Endothelial cell of umbilical vein (primary cell): ENCODE measurements around the gene AGBL4. TPM values are rescaled to one million over a fixed set of nuclear protein-coding genes. Genes with fewer than 3 reads are reported as not detected.

Experiments
- BruUV-seq: library from RNA; stranded (reverse); fragments of 400-500 nt; replicated peaks from 2 replicates; lab custom pipeline; 2021; lab: Mats Ljungman, UMichigan
- CTCF ChIA-PET: fragments of 300-600, 350-600 bp; sonication (Branson Sonifier 250); formaldehyde crosslinking; loops from one replicate; lab custom pipeline; 2021; ENCODE audit warnings: antibody characterized with exemption, inconsistent platforms; lab: Charles Lee
- POLR2A ChIA-PET: fragments of 300-600, 350-600 bp; sonication (Branson Sonifier 250); formaldehyde crosslinking; loops from one replicate; lab custom pipeline; 2021; ENCODE audit warnings: antibody characterized with exemption, inconsistent platforms; lab: Charles Lee
- DNase-seq: peaks from one replicate; pipeline ENCODE4 v3.0.0-alpha.2; 2011; ENCODE audit warnings: low read depth, low spot score
- FAIRE-seq: peaks from 2 replicates; lab custom pipeline; 2011; peaks lifted over from hg19 to GRCh38; lab: Jason Lieb, UNC
- H2AFZ ChIP-seq: 2 replicates; pipeline ENCODE4 v1.6.0; 2012; ENCODE audit warnings: low read depth, low read length, control low read depth, inconsistent platforms
- H3K27ac ChIP-seq: 2 replicates; pipeline ENCODE4 v1.5.1; 2011; ENCODE audit warnings: low read depth, mild to moderate bottlenecking, control low read depth, low read length, moderate library complexity; ENCODE audit not compliant: insufficient read depth
- H3K27me3 ChIP-seq, 2 experiments: 2 replicates each; pipeline versions ENCODE4 v1.6.0 to v1.6.1; 2011; ENCODE audit warnings: low read length in 2 of 2, mixed read lengths in 1 of 2; ENCODE audit not compliant: control insufficient read depth in 2 of 2, insufficient read depth in 2 of 2
- H3K36me3 ChIP-seq, 2 experiments: 2 replicates in 1 of 2; 3 replicates in 1 of 2; pipeline ENCODE4 v1.5.1; 2011; ENCODE audit warnings: low read length in 2 of 2, mild to moderate bottlenecking in 1 of 2, moderate library complexity in 1 of 2; ENCODE audit not compliant: control insufficient read depth in 2 of 2, insufficient read depth in 2 of 2; ENCODE audit errors: extremely low read depth in 1 of 2
- H3K4me1 ChIP-seq: 3 replicates; pipeline ENCODE4 v1.5.1; 2011; ENCODE audit warnings: mild to moderate bottlenecking, low read length; ENCODE audit not compliant: control insufficient read depth, insufficient read depth; ENCODE audit errors: extremely low read depth
- H3K4me2 ChIP-seq: 2 replicates; pipeline ENCODE4 v1.6.1; 2011; ENCODE audit warnings: low read length, control low read depth, mixed read lengths; ENCODE audit not compliant: insufficient read depth
- H3K4me3 ChIP-seq, 3 experiments: fragments of 200-600 bp in 1 of 3; sonication (generic), shearing (Covaris generic) in 1 of 3; replicated peaks in 1 of 3; 2 replicates each; pipeline ENCODE4 v1.5.1; 2011 to 2016; ENCODE audit warnings: control low read depth in 3 of 3, low read length in 3 of 3, mild to moderate bottlenecking in 2 of 3, inconsistent platforms in 1 of 3, low read depth in 1 of 3, moderate library complexity in 1 of 3; ENCODE audit not compliant: insufficient read depth in 1 of 3
- H3K79me2 ChIP-seq: 2 replicates; pipeline ENCODE4 v1.6.0; 2012; ENCODE audit warnings: low read length, inconsistent platforms; ENCODE audit not compliant: control insufficient read depth, insufficient read depth
- H3K9ac ChIP-seq: replicated peaks from 2 replicates; pipeline ENCODE3; 2011; ENCODE audit warnings: low read length, control low read depth; ENCODE audit not compliant: insufficient read depth; ENCODE audit errors: extremely low read depth
- H3K9me1 ChIP-seq: replicated peaks from 3 replicates; pipeline ENCODE4 v1.6.0; 2011; ENCODE audit warnings: mild to moderate bottlenecking, low read length; ENCODE audit not compliant: control insufficient read depth, insufficient read depth; ENCODE audit errors: extremely low read depth
- H3K9me3 ChIP-seq: replicated peaks from 2 replicates; pipeline ENCODE4 v1.5.1; 2012; ENCODE audit warnings: low read length, inconsistent platforms; ENCODE audit not compliant: control insufficient read depth, insufficient read depth
- H4K20me1 ChIP-seq: replicated peaks from 2 replicates; pipeline ENCODE3; 2011; ENCODE audit warnings: mild to moderate bottlenecking, low read length; ENCODE audit not compliant: control insufficient read depth, insufficient read depth; ENCODE audit errors: extremely low read depth
- EZH2 ChIP-seq: IDR thresholded peaks from 2 replicates; pipeline ENCODE4 v1.6.1; 2012; ENCODE audit warnings: borderline replicate concordance, low read depth, mild to moderate bottlenecking, moderate library complexity, low read length, inconsistent platforms; ENCODE audit not compliant: severe bottlenecking
- FOS ChIP-seq: IDR thresholded peaks from 2 replicates; pipeline ENCODE4 v1.6.1; 2011; ENCODE audit warnings: mild to moderate bottlenecking, low read length, moderate library complexity, borderline replicate concordance; ENCODE audit not compliant: insufficient read depth
- GATA2 ChIP-seq: IDR thresholded peaks from 2 replicates; pipeline ENCODE4 v1.7.0; 2011; ENCODE audit warnings: low read depth, mild to moderate bottlenecking, moderate library complexity, mixed read lengths, low read length; ENCODE audit not compliant: insufficient read length, insufficient read depth
- JUN ChIP-seq: IDR thresholded peaks from 2 replicates; pipeline ENCODE4 v1.6.1; 2011; ENCODE audit warnings: borderline replicate concordance, low read depth; ENCODE audit not compliant: insufficient read length, insufficient read depth
- MYC ChIP-seq: IDR thresholded peaks from one replicate; pipeline ENCODE4 v1.6.1; 2011; ENCODE audit warnings: mild to moderate bottlenecking, low read depth, low read length
- POLR2A ChIP-seq: IDR thresholded peaks from 2 replicates; pipeline ENCODE4 v1.6.1; 2012; ENCODE audit warnings: low read depth, mild to moderate bottlenecking, control low read depth, low read length
- POLR2AphosphoS5 ChIP-seq: IDR thresholded peaks from 2 replicates; pipeline ENCODE4 v1.6.1; 2012; ENCODE audit warnings: low read depth, mild to moderate bottlenecking, control low read depth, low read length, moderate library complexity; ENCODE audit not compliant: insufficient read depth
- dilution Hi-C: fragments of 300-500 bp; cut with MboI; formaldehyde crosslinking; loops from one replicate; pipeline ENCODE4 v1.15.0; 2019; ENCODE audit warnings: low sequenced_read_pairs; ENCODE audit not compliant: extremely low pct_ligation_motif_present
- intact Hi-C: fragments of 100-400 bp; cut with micrococcal nuclease; formaldehyde crosslinking; loops from one replicate; pipeline ENCODE4 v1.10.0; 2022
- polyA plus RNA-seq, 4 experiments: library from polyadenylated mRNA; depleted of rRNA in 3 of 4; stranded (reverse) in 3 of 4; unstranded in 1 of 4; fragments of >200 nt; gene quantifications; 2 replicates each; pipeline versions ENCODE4 v1.2.1 to v1.2.3, GENCODE V29; 2011 to 2012; ENCODE audit warnings: missing spikeins in 1 of 4
- total RNA-seq: library from RNA; stranded (reverse); gene quantifications from 2 replicates; pipeline ENCODE4 v1.2.3, GENCODE V29; 2021
- TF ChIP-seq, protein P1 (sequence below): IDR thresholded peaks from 2 replicates; pipeline ENCODE4 v1.6.1; 2011; ENCODE audit not compliant: insufficient read depth, insufficient read length
- TF ChIP-seq, protein P2 (sequence below), 2 donors: IDR thresholded peaks; 1 replicate in 1 of 2; 2 replicates in 1 of 2; pipeline ENCODE4 v1.5.1; 2011; ENCODE audit warnings: low read length in 2 of 2, mild to moderate bottlenecking in 2 of 2, moderate library complexity in 2 of 2, control low read depth in 1 of 2, inconsistent platforms in 1 of 2, low read depth in 1 of 2; ENCODE audit not compliant: insufficient read depth in 1 of 2; ENCODE audit errors: extremely low read depth in 1 of 2

The AGBL4 gene
- total and polyA plus RNA-seq, 2 donors (not counting 3 experiments of a cell fraction or from before 2014, with no cell fraction given), result not detected

DNA sequence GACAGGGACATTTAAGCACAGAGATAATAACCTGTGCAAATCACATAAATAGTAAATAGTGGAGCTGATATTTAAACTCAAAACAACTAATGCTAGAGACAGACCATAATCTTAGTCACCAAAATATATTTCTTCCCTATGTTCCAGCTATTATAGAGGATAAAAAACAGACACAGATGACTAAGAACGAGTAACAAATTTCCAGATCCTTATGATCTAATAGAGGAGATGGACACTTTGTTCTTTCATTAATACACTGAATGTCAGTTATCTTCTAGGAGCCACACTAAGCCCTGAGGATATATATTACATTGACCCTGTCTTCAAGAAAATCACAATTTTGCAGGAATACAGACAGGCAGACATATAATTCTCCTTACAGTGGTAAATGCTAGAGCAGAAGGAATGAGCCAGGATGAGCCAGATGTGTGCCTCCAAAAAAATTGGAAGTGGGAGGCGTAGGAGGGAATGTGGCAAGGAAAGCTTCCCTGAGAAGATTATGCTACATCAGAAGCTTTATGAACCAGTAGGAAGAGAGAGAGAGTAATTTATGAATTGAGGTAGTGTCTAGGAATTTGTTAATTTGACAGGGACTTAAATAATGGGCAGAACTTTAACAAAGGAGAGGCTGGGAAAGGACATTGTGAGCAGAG is 851.7 kb downstream of the AGBL4 start:
- TF ChIP-seq FOS (no peak), MYC (no peak), JUN (no peak), EZH2 (no peak), GATA2 (no peak), POLR2A (no peak), POLR2AphosphoS5 (no peak)
- TF ChIP-seq, protein P1, sequence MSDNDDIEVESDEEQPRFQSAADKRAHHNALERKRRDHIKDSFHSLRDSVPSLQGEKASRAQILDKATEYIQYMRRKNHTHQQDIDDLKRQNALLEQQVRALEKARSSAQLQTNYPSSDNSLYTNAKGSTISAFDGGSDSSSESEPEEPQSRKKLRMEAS, result no peak
- TF ChIP-seq, protein P2, sequence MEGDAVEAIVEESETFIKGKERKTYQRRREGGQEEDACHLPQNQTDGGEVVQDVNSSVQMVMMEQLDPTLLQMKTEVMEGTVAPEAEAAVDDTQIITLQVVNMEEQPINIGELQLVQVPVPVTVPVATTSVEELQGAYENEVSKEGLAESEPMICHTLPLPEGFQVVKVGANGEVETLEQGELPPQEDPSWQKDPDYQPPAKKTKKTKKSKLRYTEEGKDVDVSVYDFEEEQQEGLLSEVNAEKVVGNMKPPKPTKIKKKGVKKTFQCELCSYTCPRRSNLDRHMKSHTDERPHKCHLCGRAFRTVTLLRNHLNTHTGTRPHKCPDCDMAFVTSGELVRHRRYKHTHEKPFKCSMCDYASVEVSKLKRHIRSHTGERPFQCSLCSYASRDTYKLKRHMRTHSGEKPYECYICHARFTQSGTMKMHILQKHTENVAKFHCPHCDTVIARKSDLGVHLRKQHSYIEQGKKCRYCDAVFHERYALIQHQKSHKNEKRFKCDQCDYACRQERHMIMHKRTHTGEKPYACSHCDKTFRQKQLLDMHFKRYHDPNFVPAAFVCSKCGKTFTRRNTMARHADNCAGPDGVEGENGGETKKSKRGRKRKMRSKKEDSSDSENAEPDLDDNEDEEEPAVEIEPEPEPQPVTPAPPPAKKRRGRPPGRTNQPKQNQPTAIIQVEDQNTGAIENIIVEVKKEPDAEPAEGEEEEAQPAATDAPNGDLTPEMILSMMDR (IDR thresholded peaks at IDR 0.05; ENCODE audit: extremely low read depth in 1 of 2, insufficient read depth in 1 of 2, low read depth in 1 of 2, low read length in 2 of 2), result no peak
- H3K79me2 ChIP-seq, result no peaks in the 10 kb centered on the region
- DNase-seq (no peak), FAIRE-seq (no peak)
- dilution Hi-C loops, result no loop called here
- CTCF ChIA-PET, result no interaction called here
- POLR2A ChIA-PET, result no interaction called here
- no peak overlapping the region for H3K9ac ChIP-seq
- no peaks in the 10 kb centered on the region for H4K20me1 ChIP-seq
- intact Hi-C loops, result no loop called here
- H3K4me2 ChIP-seq, result no peak overlapping the region
- H3K27ac ChIP-seq, result no peak overlapping the region
- no TSS peak for BruUV-seq
- no peak overlapping the region for H2AFZ ChIP-seq
- no peaks in the 10 kb centered on the region for H3K27me3 ChIP-seq
- H3K4me1 ChIP-seq, result no peaks in the 10 kb centered on the region
- no peak overlapping the region for H3K4me3 ChIP-seq
- H3K9me3 ChIP-seq, result no peaks in the 10 kb centered on the region
- no peaks in the 10 kb centered on the region for H3K9me1 ChIP-seq
- no peaks in the 10 kb centered on the region for H3K36me3 ChIP-seq
